Activated CD8-positive, alpha-beta memory T cell treated with anti-CD3 and anti-CD28 coated beads, Interleukin-2, amount 50 U/mL, for 24 hours (primary cell): ENCODE results near the gene CASQ1.

Source experiments
- DNase-seq: peaks from one replicate; pipeline ENCODE4 v3.0.0-alpha.2; 2020; ENCODE audit errors: extremely low read depth

CASQ1 gene

GRCh38 chr1:160189649-160190625 is at the start of gene CASQ1:
Gene CASQ1, plus strand, starts transcription at chr1:160190575. Its CDS starts 177 bp downstream, at chr1:160190752.
- no peak for DNase-seq

GRCh38 chr1:160143695-160144094 is 46.7 kb upstream of the CASQ1 start:
- no peak for DNase-seq

- no peak for DNase-seq
Observed at GRCh38 chr1:160144921-160145320, 45.5 kb upstream of the CASQ1 start.

GRCh38 chr1:160146107-160146506 is 44.3 kb upstream of the CASQ1 start:
- DNase-seq = no peak

GRCh38 chr1:160148121-160148520 is 42.3 kb upstream of the CASQ1 start:
- DNase-seq = no peak

- DNase-seq = no peak
Observed at GRCh38 chr1:160149233-160149632, 41.1 kb upstream of the CASQ1 start.

GRCh38 chr1:160149716-160150115 is 40.7 kb upstream of the CASQ1 start:
- no peak for DNase-seq

GRCh38 chr1:160151303-160151702 is 39.1 kb upstream of the CASQ1 start, which contains the start of gene ATP1A4:
Gene ATP1A4, plus strand, starts transcription at chr1:160151603. Its CDS starts 438 bp downstream, at chr1:160152041.
- no peak for DNase-seq

- DNase-seq = no peak
Observed at GRCh38 chr1:160154790-160155189, 35.6 kb upstream of the CASQ1 start.

- no peak for DNase-seq
Observed at GRCh38 chr1:160156361-160156760, 34.0 kb upstream of the CASQ1 start.

GRCh38 chr1:160157174-160157573 is 33.2 kb upstream of the CASQ1 start:
- DNase-seq = no peak

GRCh38 chr1:160158031-160158430 is 32.3 kb upstream of the CASQ1 start:
- no peak for DNase-seq

GRCh38 chr1:160158534-160158933 is 31.8 kb upstream of the CASQ1 start:
- no peak for DNase-seq

- DNase-seq = no peak
Observed at GRCh38 chr1:160159846-160160245, 30.5 kb upstream of the CASQ1 start.

GRCh38 chr1:160161965-160162705 is 28.2 kb upstream of the CASQ1 start:
- DNase-seq = no peak

- no peak for DNase-seq
Observed at GRCh38 chr1:160162931-160163330, 27.4 kb upstream of the CASQ1 start.

- DNase-seq = no peak
Observed at GRCh38 chr1:160163615-160164014, 26.8 kb upstream of the CASQ1 start.

GRCh38 chr1:160164121-160164520 is 26.3 kb upstream of the CASQ1 start:
- no peak for DNase-seq

- DNase-seq = no peak
Observed at GRCh38 chr1:160166166-160166868, 24.1 kb upstream of the CASQ1 start.

- DNase-seq = no peak
Observed at GRCh38 chr1:160167056-160167455, 23.3 kb upstream of the CASQ1 start.

- no peak for DNase-seq
Observed at GRCh38 chr1:160167580-160167979, 22.8 kb upstream of the CASQ1 start.

- no peak for DNase-seq
Observed at GRCh38 chr1:160168016-160168415, 22.4 kb upstream of the CASQ1 start.
